ENCODE results near the gene SETD1B.
"Not testable (repeated sequence)": the region's sequence is repeated elsewhere in the genome, so short reads cannot be mapped to it uniquely, and the experiment has no call there.

The SETD1B gene

GRCh38 chr12:121803861-121804416, at the start of gene SETD1B:
Gene SETD1B (plus strand): TSS chr12:121804009. CDS start chr12:121804738, 729 bp downstream.
- DNase-seq (ENCODE audit: low read depth): no peak

GRCh38 chr12:121754836-121755235, 49.0 kb upstream of the SETD1B start:
- no peak for DNase-seq (ENCODE audit: low read depth)

- no peak for DNase-seq (ENCODE audit: low read depth)
These were observed 48.2 kb upstream of the SETD1B start for GRCh38 chr12:121755591-121755990.

GRCh38 chr12:121758536-121758935, 45.3 kb upstream of the SETD1B start:
- not testable (repeated sequence) for DNase-seq (ENCODE audit: low read depth)

- no peak for DNase-seq (ENCODE audit: low read depth)
These were observed 41.5 kb upstream of the SETD1B start for GRCh38 chr12:121762269-121762668.

GRCh38 chr12:121764808-121765207, 39.0 kb upstream of the SETD1B start:
- no peak for DNase-seq (ENCODE audit: low read depth)

- peak; percentile 46 for DNase-seq (ENCODE audit: low read depth)
These were observed 38.2 kb upstream of the SETD1B start for GRCh38 chr12:121765573-121765972.

- DNase-seq (ENCODE audit: low read depth): no peak
These were observed 37.3 kb upstream of the SETD1B start for GRCh38 chr12:121766290-121767039.

GRCh38 chr12:121767525-121768016, 36.2 kb upstream of the SETD1B start:
- no peak for DNase-seq (ENCODE audit: low read depth)

GRCh38 chr12:121769297-121769830, 34.4 kb upstream of the SETD1B start:
- DNase-seq (ENCODE audit: low read depth): no peak

- no peak for DNase-seq (ENCODE audit: low read depth)
These were observed 33.9 kb upstream of the SETD1B start for GRCh38 chr12:121769831-121770301.

GRCh38 chr12:121770388-121770787, 33.4 kb upstream of the SETD1B start:
- DNase-seq (ENCODE audit: low read depth): no peak

- no peak for DNase-seq (ENCODE audit: low read depth)
These were observed 32.8 kb upstream of the SETD1B start for GRCh38 chr12:121770813-121771625.

GRCh38 chr12:121773011-121773777, 30.6 kb upstream of the SETD1B start:
- DNase-seq (ENCODE audit: low read depth): no peak

GRCh38 chr12:121774968-121775474, 28.8 kb upstream of the SETD1B start:
- no peak for DNase-seq (ENCODE audit: low read depth)

- DNase-seq (ENCODE audit: low read depth): no peak
These were observed 28.3 kb upstream of the SETD1B start for GRCh38 chr12:121775501-121775900.

GRCh38 chr12:121776190-121777098, 27.4 kb upstream of the SETD1B start:
- no peak for DNase-seq (ENCODE audit: low read depth)

- DNase-seq (ENCODE audit: low read depth): no peak
These were observed 25.0 kb upstream of the SETD1B start for GRCh38 chr12:121778567-121779421.

- DNase-seq (ENCODE audit: low read depth): no peak
These were observed 24.4 kb upstream of the SETD1B start for GRCh38 chr12:121779422-121779895.

Data from HS-27A (cell line).